AG10803 (cell line): Measurements from ENCODE around the gene ATXN7L2.

Experiments
- DNase-seq: peaks from one replicate; pipeline ENCODE4 v3.0.0; 2010; ENCODE audit warnings: low read depth
- H3K4me3 ChIP-seq: 2 replicates; pipeline ENCODE4 v1.5.1; 2011; ENCODE audit warnings: mild to moderate bottlenecking, low read length, control low read depth
- CTCF ChIP-seq: conservative IDR thresholded peaks from 2 replicates; pipeline ENCODE4 v1.5.1; 2011; ENCODE audit warnings: mild to moderate bottlenecking, low read length, control low read depth, inconsistent platforms

ATXN7L2 gene

GRCh38 chr1:109538827-109539555 is 55.3 kb downstream of the ATXN7L2 start:
- TF ChIP-seq CTCF, result no peak
- no peak for DNase-seq
- no peak overlapping the region for H3K4me3 ChIP-seq

DNA sequence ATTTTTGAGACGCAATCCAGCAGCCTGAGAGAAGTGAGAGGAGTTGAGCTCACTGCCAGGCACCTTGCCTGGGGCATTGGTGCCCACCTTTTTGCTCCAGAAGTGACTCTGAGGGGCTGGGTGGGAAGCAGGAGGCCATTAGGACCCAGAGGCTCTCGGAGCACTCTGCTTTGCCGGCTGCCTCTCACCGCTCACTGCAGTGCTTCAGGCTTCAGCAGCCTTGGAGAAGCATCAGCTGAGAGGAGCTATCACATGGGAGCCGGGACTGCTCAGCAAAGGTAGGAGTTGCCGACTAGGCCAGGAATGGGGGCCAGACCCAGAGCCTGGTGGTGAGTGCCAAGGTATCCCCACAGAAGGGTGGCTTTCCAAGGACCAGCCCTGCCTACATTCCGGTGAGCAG is 56.0 kb downstream of the ATXN7L2 start, which contains the start of gene GPR61:
Gene GPR61 (plus strand): TSS at position 197 of the 400 bp plus-strand sequence. CDS start 3,151 bp downstream, outside the sequence.
- no peak for DNase-seq
- H3K4me3 ChIP-seq, result no peak within 1 kb of the TSS
- TF ChIP-seq CTCF, result no peak

GRCh38 chr1:109541102-109541501 is 57.4 kb downstream of the ATXN7L2 start:
- no peak for TF ChIP-seq CTCF
- no peak for DNase-seq
- no peak overlapping the region for H3K4me3 ChIP-seq
